ENCODE results near the gene CXorf38. TPM values are rescaled to one million over a fixed set of nuclear protein-coding genes. Genes with fewer than 3 reads are reported as not detected.

Gene CXorf38
- total RNA-seq, 1 donor = 10.1 TPM

DNA sequence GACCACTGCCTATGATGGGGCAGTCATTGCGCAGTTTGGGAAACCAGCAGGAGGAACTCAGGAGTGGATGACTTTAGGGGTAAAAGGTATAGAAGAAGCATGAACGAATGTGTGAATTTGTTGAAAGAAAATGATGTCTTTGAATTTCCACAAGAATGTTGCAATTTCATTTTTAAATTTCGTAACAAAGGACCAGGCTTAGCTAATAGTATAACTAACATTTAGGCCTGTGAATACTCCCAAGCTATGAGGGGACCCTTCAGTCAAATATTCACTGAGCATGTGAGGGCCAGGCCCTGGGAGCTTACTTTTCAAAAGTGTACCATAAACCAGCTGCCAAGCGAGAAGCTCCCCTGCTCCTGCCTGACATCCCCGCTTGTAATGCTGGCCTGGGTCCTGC is 18.9 kb downstream of the CXorf38 start:
- TF ChIP-seq, protein P1, sequence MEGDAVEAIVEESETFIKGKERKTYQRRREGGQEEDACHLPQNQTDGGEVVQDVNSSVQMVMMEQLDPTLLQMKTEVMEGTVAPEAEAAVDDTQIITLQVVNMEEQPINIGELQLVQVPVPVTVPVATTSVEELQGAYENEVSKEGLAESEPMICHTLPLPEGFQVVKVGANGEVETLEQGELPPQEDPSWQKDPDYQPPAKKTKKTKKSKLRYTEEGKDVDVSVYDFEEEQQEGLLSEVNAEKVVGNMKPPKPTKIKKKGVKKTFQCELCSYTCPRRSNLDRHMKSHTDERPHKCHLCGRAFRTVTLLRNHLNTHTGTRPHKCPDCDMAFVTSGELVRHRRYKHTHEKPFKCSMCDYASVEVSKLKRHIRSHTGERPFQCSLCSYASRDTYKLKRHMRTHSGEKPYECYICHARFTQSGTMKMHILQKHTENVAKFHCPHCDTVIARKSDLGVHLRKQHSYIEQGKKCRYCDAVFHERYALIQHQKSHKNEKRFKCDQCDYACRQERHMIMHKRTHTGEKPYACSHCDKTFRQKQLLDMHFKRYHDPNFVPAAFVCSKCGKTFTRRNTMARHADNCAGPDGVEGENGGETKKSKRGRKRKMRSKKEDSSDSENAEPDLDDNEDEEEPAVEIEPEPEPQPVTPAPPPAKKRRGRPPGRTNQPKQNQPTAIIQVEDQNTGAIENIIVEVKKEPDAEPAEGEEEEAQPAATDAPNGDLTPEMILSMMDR (IDR thresholded peaks at IDR 0.05; ENCODE audit: extremely low read depth, low read depth, low read length) = no peak
- no peak for DNase-seq (ENCODE audit: insufficient read length, low spot score, missing footprints)
- peaks cover 27% of the 10 kb centered on the region for H3K36me3 ChIP-seq (ENCODE audit: insufficient read depth, low read length)
- H4K20me1 ChIP-seq (ENCODE audit: insufficient read depth, low read length) = peaks cover 5% of the 10 kb centered on the region
- H2AFZ ChIP-seq (ENCODE audit: low read length) = no peak overlapping the region
- no peak overlapping the region for H3K4me3 ChIP-seq (ENCODE audit: insufficient read depth, low read length)
- peaks cover 3% of the 10 kb centered on the region for H3K27me3 ChIP-seq (ENCODE audit: insufficient read depth, low read length)
- no peaks in the 10 kb centered on the region for H3K4me1 ChIP-seq (ENCODE audit: insufficient read depth, low read length)
- H3K9me3 ChIP-seq (ENCODE audit: low read depth, low read length) = no peaks in the 10 kb centered on the region
- no peaks in the 10 kb centered on the region for H3K79me2 ChIP-seq (ENCODE audit: insufficient read depth, low read length)
- no peak overlapping the region for H3K4me2 ChIP-seq (ENCODE audit: insufficient read depth, low read length)
- H3K27ac ChIP-seq (ENCODE audit: low read depth, low read length) = no peak overlapping the region

DNA sequence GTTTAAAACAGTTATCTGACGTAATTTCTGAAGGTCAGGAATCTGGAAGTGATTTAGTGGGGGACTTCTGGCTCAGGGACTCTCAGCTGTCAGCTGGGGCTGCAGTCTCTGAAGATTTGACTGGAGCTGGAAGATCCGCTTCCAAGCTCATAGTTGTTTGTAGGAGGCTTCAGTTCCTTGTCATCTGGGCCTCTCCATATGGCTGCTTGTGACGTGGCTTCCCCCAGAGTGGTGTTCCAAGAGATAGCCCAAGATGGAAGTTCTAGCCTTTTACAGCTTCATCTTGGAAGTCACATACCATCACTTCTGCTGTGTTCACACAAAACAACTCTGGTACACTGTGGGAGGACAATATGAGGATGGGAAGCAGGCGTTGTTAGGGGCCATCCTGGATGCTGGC is 22.1 kb downstream of the CXorf38 start:
- peaks cover 5% of the 10 kb centered on the region for H4K20me1 ChIP-seq (ENCODE audit: insufficient read depth, low read length)
- H3K79me2 ChIP-seq (ENCODE audit: insufficient read depth, low read length) = no peaks in the 10 kb centered on the region
- DNase-seq (ENCODE audit: insufficient read length, low spot score, missing footprints) = no peak
- H2AFZ ChIP-seq (ENCODE audit: low read length) = no peak overlapping the region
- peaks cover 11% of the 10 kb centered on the region for H3K36me3 ChIP-seq (ENCODE audit: insufficient read depth, low read length)
- TF ChIP-seq, protein P1 (IDR thresholded peaks at IDR 0.05; ENCODE audit: extremely low read depth, low read depth, low read length) = no peak
- no peak overlapping the region for H3K4me3 ChIP-seq (ENCODE audit: insufficient read depth, low read length)
- H3K27ac ChIP-seq (ENCODE audit: low read depth, low read length) = no peak overlapping the region
- H3K9me3 ChIP-seq (ENCODE audit: low read depth, low read length) = no peaks in the 10 kb centered on the region
- H3K4me2 ChIP-seq (ENCODE audit: insufficient read depth, low read length) = no peak overlapping the region
- no peaks in the 10 kb centered on the region for H3K4me1 ChIP-seq (ENCODE audit: insufficient read depth, low read length)
- peaks cover 13% of the 10 kb centered on the region for H3K27me3 ChIP-seq (ENCODE audit: insufficient read depth, low read length)

DNA sequence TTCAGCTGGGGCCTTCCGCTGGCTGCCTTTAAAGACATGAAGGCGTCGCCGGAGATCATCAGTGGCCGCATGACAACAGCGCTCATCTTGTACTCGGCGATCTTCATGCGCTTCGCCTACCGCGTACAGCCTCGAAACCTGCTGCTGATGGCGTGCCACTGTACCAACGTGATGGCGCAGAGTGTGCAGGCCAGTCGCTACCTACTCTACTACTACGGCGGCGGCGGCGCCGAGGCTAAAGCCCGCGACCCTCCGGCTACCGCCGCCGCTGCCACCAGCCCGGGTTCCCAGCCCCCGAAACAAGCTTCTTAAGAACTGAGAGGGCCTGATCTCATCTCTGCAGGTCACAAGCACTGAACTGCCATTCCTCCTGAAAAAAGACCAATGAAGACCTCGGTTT is 23.7 kb downstream of the CXorf38 start:
- Histone ChIP-seq H3K79me2 (ENCODE audit: insufficient read depth, low read length) (no peaks in the 10 kb centered on the region), H4K20me1 (ENCODE audit: insufficient read depth, low read length) (peaks cover 5% of the 10 kb centered on the region)

DNA sequence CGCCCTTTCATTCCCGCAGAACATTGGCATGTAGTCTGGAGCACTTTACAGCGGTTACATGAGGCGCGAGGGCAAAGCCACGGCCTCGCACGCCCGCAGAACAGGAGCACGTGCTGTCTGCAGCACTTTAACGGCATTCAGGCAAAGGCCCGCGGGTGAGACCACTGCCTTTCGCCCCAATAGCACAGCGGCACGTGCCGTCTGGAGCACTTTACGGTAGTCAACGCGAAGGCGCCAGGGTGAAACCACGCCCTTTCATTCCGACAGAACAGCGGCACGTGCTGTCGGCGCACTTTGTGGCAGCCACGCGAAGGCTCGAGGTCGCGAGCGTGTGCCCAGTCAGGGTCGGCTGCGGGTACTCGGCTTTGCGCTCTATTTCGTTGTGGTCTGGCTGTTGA is 24.2 kb downstream of the CXorf38 start, which contains the start of gene MPC1L:
Gene MPC1L (plus strand): TSS at position 290 of the 398 bp plus-strand sequence. CDS start 138 bp downstream, outside the sequence.
- Histone ChIP-seq H3K4me3 (ENCODE audit: insufficient read depth, low read length) (no peak within 1 kb of the TSS), H3K4me2 (ENCODE audit: insufficient read depth, low read length) (no peak within 1 kb of the TSS), H2AFZ (ENCODE audit: low read length) (no peak within 1 kb of the TSS), H3K27ac (ENCODE audit: low read depth, low read length) (no peak within 1 kb of the TSS), H3K4me1 (ENCODE audit: insufficient read depth, low read length) (no peaks in the 10 kb centered on the region), H3K36me3 (ENCODE audit: insufficient read depth, low read length) (no peaks in the 10 kb centered on the region), H3K79me2 (ENCODE audit: insufficient read depth, low read length) (no peaks in the 10 kb centered on the region), H3K27me3 (ENCODE audit: insufficient read depth, low read length) (peaks cover 15% of the 10 kb centered on the region), H3K9me3 (ENCODE audit: low read depth, low read length) (no peaks in the 10 kb centered on the region), H4K20me1 (ENCODE audit: insufficient read depth, low read length) (peaks cover 3% of the 10 kb centered on the region)
- TF ChIP-seq, protein P1 (IDR thresholded peaks at IDR 0.05; ENCODE audit: extremely low read depth, low read depth, low read length) = no peak
- no peak for DNase-seq (ENCODE audit: insufficient read length, low spot score, missing footprints)

More for the DNA sequence above, 23.7 kb downstream of the CXorf38 start:
- no peak overlapping the region for H2AFZ ChIP-seq (ENCODE audit: low read length)
- no peak overlapping the region for H3K27ac ChIP-seq (ENCODE audit: low read depth, low read length)
- H3K4me3 ChIP-seq (ENCODE audit: insufficient read depth, low read length) = no peak overlapping the region
- no peaks in the 10 kb centered on the region for H3K9me3 ChIP-seq (ENCODE audit: low read depth, low read length)
- TF ChIP-seq, protein P1 (IDR thresholded peaks at IDR 0.05; ENCODE audit: extremely low read depth, low read depth, low read length) = no peak
- peaks cover under 1% of the 10 kb centered on the region for H3K36me3 ChIP-seq (ENCODE audit: insufficient read depth, low read length)
- no peaks in the 10 kb centered on the region for H3K4me1 ChIP-seq (ENCODE audit: insufficient read depth, low read length)
- no peak for DNase-seq (ENCODE audit: insufficient read length, low spot score, missing footprints)
- H3K27me3 ChIP-seq (ENCODE audit: insufficient read depth, low read length) = peaks cover 13% of the 10 kb centered on the region
- no peak overlapping the region for H3K4me2 ChIP-seq (ENCODE audit: insufficient read depth, low read length)
